ENCODE results near the gene KCTD1. TPM values are rescaled to one million over a fixed set of nuclear protein-coding genes. Genes with fewer than 3 reads are reported as not detected.

KCTD1 gene
- 41.4 and 51.8 TPM in 2 replicates for total RNA-seq

DNA sequence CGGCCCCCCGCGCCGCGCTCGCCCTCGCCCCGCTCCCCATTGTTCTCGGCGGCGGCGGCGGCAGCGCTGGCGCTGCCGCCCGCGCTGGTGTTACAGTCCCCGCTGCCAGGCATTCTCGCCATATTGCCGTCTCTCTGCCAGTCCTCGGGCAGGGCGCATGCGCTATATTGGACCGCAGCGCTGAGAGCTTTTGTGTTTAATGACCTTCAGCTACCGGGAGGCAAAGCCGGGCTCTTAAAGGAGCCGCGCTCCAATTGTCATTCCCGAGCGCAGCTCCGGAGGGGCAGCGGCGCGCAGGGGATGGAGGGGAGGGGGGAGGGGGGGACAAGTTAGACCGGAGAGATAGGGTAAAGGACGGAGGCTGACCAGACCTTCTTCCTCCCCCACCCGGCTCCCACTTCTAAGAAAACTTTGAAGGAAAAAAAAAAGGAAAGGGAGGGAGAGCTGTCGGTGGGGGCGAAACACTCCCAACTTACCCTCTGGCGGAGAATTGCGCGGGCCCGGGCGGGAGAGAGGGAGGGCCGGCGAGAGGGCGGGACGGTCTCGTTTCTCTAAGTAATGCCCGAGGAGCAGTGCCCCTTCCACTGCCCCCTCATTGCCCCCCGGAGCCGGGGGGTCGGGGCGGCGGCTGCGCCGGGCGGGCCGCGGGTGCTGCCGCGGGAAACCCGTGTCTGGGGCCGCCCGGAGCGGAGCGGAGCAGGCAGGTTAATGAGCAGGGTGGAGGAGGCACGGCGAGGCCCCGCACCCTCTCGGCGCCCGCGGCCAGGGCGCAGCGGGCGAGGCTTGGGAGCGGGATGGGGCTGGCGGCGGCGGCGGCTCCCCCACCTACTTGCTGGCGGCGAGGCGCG is at the start of gene KCTD1:
TSS of gene KCTD1 (minus strand) at position 139 of the 848 bp plus-strand sequence. CDS start at position 122, 17 bp downstream.

All from airway epithelial cell (primary cell).